ENCODE results near the gene PLEKHG3.
A peak's percentile ranks its signal among the peaks of the same experiment; 100 is the strongest.

Gene PLEKHG3

DNA sequence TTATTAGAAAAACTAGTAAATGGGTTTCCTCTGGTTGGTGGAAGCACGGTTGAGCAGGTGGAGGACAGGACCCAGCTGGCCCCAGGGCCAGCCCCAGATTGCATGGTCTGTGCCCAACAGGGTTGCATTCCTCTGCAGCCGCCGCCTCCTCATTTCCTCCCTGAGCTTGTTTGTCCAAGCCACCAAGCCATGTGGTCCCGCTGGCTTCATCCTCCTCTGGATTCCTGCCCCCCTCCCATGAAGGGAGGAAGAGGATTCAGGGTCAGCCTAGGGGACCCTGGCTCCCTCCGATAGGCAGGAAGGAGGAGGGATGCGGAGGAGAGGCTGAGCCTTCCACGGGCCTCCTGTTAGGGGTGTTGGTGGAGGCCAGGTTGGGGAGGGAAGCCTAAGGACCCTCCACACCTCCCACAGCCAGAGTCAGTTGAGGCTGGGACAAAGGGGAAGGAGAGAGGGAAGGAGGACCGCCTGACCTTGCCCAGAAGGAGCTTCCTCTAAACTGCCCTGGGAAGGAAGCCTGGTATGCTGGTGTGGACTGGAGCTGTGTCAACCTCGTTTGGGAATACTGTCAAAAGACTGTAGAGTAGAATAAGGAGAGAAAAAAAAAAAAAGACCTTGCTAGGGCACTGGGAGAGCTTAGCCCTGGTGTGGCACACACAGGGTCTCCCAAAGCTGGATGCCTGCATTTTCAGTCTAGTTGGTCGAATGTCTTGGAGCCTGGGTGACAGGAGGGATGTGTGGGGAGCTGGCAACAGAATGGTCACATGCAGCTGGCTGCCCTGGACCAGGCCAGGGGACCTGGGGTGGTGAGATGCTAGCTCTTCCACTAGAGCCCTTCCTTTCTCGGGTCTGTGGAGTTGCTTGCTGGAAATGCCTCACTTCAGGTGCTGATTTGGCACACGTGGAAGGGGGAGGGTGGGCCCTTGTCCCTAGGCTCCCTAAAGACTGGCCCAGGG, 42.4 kb downstream of the PLEKHG3 start:
- H3K27ac ChIP-seq, result no peak overlapping the region
- TF ChIP-seq ZFX (IDR thresholded peaks at IDR 0.05), result no peak
- TF ChIP-seq, protein P1, sequence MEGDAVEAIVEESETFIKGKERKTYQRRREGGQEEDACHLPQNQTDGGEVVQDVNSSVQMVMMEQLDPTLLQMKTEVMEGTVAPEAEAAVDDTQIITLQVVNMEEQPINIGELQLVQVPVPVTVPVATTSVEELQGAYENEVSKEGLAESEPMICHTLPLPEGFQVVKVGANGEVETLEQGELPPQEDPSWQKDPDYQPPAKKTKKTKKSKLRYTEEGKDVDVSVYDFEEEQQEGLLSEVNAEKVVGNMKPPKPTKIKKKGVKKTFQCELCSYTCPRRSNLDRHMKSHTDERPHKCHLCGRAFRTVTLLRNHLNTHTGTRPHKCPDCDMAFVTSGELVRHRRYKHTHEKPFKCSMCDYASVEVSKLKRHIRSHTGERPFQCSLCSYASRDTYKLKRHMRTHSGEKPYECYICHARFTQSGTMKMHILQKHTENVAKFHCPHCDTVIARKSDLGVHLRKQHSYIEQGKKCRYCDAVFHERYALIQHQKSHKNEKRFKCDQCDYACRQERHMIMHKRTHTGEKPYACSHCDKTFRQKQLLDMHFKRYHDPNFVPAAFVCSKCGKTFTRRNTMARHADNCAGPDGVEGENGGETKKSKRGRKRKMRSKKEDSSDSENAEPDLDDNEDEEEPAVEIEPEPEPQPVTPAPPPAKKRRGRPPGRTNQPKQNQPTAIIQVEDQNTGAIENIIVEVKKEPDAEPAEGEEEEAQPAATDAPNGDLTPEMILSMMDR (conservative IDR thresholded peaks at IDR 0.05), result no peak

DNA sequence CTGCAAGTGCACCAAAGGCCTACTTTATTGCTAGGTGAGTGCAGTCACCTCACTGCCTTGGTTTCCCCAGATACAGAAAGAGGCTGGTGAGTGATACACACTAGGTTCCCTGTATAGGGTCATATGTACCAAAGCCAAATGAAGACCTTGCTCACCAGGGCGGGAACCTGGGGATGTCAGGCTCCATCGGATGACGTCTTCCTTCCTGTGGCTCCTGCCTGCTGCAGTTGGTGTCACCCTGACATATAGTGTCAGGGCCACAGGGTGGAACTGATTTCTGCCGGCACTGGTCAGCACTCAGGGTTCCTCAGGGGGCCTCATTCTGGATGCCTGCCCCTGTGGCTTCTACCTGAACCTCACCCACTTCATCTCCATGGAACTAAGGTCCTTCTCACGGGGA, 43.1 kb downstream of the PLEKHG3 start:
- no peak overlapping the region for H3K27ac ChIP-seq
- TF ChIP-seq, protein P1 (conservative IDR thresholded peaks at IDR 0.05), result no peak
- no peak for TF ChIP-seq ZFX (IDR thresholded peaks at IDR 0.05)

DNA sequence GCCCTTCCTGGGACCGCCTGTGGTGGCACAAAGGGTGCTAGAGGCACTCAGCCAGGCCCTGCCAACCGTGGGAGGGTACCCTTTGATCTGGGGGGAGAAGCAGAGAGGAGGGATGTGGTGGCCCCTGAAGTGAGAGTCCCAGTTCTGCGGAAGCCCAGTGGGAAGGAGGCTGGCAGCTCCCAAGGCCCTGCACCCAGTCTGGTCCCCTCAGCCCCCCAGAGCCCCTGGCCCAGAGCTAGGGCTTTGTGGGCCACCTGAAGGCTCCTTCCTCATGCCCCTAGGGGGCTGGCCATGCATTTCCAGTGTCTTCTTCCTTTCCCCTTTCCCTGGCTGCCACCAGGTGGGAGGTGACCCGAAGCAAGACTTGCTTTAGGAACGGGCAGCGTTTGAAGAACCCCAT, 44.3 kb downstream of the PLEKHG3 start:
- no peak for TF ChIP-seq ZFX (IDR thresholded peaks at IDR 0.05)
- TF ChIP-seq, protein P1 (conservative IDR thresholded peaks at IDR 0.05), result no peak
- peak overlapping the region; percentile 63; the same call in 1 of the 2 replicates for H3K27ac ChIP-seq

DNA sequence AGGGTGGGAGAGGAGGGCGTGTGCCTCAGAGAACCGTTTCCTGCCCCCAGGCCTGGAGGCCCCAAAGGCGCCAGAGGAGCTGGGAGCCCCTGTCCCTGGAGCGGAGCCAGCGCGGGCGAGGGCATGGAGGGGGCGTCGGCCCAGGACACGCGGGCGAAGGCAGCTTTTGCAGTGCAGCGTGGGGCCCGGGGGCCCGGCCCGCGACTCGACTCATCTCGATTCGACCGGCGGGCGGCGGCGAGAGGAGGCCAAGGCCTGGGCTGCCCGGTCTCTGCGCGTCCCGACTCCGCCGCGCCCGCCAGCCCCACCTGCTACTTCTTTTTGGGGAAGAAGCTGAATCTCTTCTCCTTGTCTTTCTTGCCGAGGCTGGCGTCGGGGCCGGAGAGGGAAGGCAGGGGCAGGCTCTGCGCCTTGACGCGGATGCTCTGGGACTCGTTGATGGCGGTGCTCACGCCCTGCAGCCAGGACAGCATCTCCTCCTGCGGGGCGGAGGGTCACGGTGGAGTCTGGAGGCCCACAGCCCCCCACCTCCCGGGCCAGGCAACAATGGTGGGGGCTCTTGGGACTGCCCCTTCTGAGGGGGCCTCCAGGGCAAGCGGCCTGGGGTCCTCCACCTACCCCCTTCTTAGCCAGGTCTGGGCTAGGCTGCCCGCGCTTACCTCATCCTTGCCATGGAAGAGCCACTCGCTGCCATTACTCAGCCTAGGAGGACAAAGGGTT, 44.9 kb downstream of the PLEKHG3 start:
- TF ChIP-seq, protein P1 (conservative IDR thresholded peaks at IDR 0.05), result no peak
- TF ChIP-seq ZFX (IDR thresholded peaks at IDR 0.05), result no peak
- peak overlapping the region; percentile 63 for H3K27ac ChIP-seq

DNA sequence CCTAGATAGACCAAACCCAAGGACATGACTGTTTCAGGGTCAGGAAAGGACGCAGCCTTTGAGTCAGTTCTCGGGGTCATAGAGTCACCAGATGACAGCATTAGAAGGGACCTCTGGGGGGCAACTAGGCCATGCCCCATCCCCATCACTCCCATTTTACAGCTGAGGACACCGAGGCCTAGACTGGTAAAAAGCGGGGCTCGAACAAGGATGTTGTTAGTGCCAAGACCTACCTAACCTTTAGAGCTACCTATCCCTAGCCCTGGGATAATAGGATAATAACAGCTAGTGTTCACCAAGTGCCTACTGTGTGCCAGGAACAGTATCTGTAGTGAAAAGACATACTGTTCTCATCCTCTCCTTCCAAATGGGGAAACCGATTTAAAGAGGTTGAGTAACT, 48.7 kb downstream of the PLEKHG3 start:
- no peak overlapping the region for H3K27ac ChIP-seq
- TF ChIP-seq, protein P1 (conservative IDR thresholded peaks at IDR 0.05), result no peak
- no peak for TF ChIP-seq ZFX (IDR thresholded peaks at IDR 0.05)

DNA sequence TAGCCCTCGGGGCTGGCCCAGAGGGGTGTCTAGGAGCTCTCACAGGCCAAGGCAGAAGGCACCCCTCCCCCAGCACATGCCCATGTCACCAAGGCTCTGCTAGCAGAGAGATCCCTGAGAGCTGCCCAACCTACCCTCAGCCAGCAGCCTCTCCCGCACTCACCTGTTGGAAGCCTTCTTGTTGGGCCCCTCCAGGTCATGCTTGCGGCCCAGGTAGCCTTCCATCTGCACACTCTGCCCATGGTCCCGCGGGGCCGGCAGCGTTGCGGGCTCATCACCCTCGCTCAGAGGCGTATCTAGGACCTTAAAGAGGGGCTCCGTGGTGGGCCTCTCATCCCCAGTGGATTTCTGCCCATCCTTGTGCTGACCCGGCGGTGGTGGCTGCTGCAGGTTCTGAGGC, 49.1 kb downstream of the PLEKHG3 start:
- TF ChIP-seq, protein P1 (conservative IDR thresholded peaks at IDR 0.05), result no peak
- TF ChIP-seq ZFX (IDR thresholded peaks at IDR 0.05), result no peak

DNA sequence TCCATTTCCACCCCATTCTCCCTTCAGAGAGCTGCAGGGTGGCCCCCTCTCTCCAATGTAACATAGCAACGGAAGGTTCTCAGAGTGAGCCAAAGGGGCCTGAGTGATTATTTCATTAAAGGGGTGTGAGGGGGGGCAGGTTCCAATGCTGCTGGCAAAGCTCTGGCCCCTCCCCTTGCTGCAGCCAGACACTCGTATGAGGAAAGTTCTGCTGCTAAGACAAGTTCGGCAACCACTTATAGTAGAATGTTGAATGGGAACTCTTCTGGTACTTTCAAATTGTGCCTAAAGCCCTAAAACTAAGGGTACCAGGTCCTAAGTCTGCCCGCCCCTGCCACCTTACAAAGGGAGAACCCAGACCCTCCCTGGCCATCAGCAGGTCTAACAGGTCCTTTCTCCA, 49.8 kb downstream of the PLEKHG3 start:
- TF ChIP-seq, protein P1 (conservative IDR thresholded peaks at IDR 0.05), result no peak
- TF ChIP-seq ZFX (IDR thresholded peaks at IDR 0.05), result no peak
- no peak overlapping the region for H3K27ac ChIP-seq

More for the DNA sequence above, 49.1 kb downstream of the PLEKHG3 start:
- H3K27ac ChIP-seq, result no peak overlapping the region

Measured in C4-2B (cell line).